Activated CD4-positive, alpha-beta T cell treated with anti-CD3 and anti-CD28 coated beads, Interleukin-2, amount 10 ng/mL, durations not matched to agents 7 days and 5 days (primary cell): ENCODE data around the gene SLC31A1. TPM values are rescaled to one million over a fixed set of nuclear protein-coding genes. Genes with fewer than 3 reads are reported as not detected.
A peak's percentile ranks its signal among the peaks of the same experiment; 100 is the strongest.

ENCODE experiments used
- CTCF ChIA-PET: fragments of 350-600 bp; sonication (Branson Sonifier 250); formaldehyde crosslinking; loops from one replicate; lab custom pipeline; 2021; ENCODE audit warnings: antibody characterized with exemption; lab: Charles Lee
- POLR2A ChIA-PET: fragments of 350-600 bp; sonication (Branson Sonifier 250); formaldehyde crosslinking; loops from one replicate; lab custom pipeline; 2021; ENCODE audit warnings: antibody characterized with exemption; lab: Charles Lee
- DNase-seq: peaks from one replicate; pipeline ENCODE4 v3.0.0-alpha.2; 2020
- H3K27ac Mint-ChIP-seq: one replicate; pipeline ENCODE4 v1.8.0; 2021; ENCODE audit warnings: mild to moderate bottlenecking, moderate library complexity, mixed read lengths
- H3K27me3 Mint-ChIP-seq: one replicate; pipeline ENCODE4 v1.8.0; 2021; ENCODE audit warnings: mixed read lengths
- H3K36me3 Mint-ChIP-seq: one replicate; pipeline ENCODE4 v1.8.0; 2021; ENCODE audit warnings: low read depth, mixed read lengths
- H3K4me1 Mint-ChIP-seq: one replicate; pipeline ENCODE4 v1.8.0; 2021; ENCODE audit warnings: mixed read lengths
- H3K4me3 Mint-ChIP-seq: one replicate; pipeline ENCODE4 v1.8.0; 2021; ENCODE audit warnings: mild to moderate bottlenecking, moderate library complexity, mixed read lengths
- H3K9me3 Mint-ChIP-seq: one replicate; pipeline ENCODE4 v1.8.0; 2021; ENCODE audit warnings: mixed read lengths
- total RNA-seq, 2 experiments: library from RNA; stranded (reverse); gene quantifications; one replicate each; pipeline ENCODE4 v1.2.3, GENCODE V29; 2021

Gene SLC31A1
- total RNA-seq, 2 experiments from 2014 or later = 9.2 to 10.4 TPM

- H3K27ac Mint-ChIP-seq = no peak overlapping the region
- CTCF ChIA-PET = interaction anchor here (0.8 to 1.2 kb wide), 2 partner anchors 14 to 16 kb away, joined by 3 to 5 read pairs; no protein-coding TSS in a partner anchor
- no peak overlapping the region for H3K4me3 Mint-ChIP-seq
- no peak for DNase-seq
- peaks cover 19% of the 10 kb centered on the region for H3K27me3 Mint-ChIP-seq
- H3K4me1 Mint-ChIP-seq = peaks cover 2% of the 10 kb centered on the region
- no peaks in the 10 kb centered on the region for H3K9me3 Mint-ChIP-seq
- no peaks in the 10 kb centered on the region for H3K36me3 Mint-ChIP-seq
- POLR2A ChIA-PET = no interaction called here
Observed at GRCh38 chr9:113301548-113301947, 80.2 kb downstream of the SLC31A1 start.

GRCh38 chr9:113302792-113303418, 81.6 kb downstream of the SLC31A1 start, which contains the start of gene RNF183:
Gene RNF183, minus strand, starts transcription at chr9:113303376. Its CDS starts 5,192 bp downstream, at chr9:113298184.
- no peaks in the 10 kb centered on the region for H3K36me3 Mint-ChIP-seq
- DNase-seq = no peak
- POLR2A ChIA-PET = no interaction called here
- peaks cover 19% of the 10 kb centered on the region for H3K27me3 Mint-ChIP-seq
- no peak within 1 kb of the TSS for H3K27ac Mint-ChIP-seq
- CTCF ChIA-PET = interaction anchor here (1.0 kb wide), 1 partner anchor 98 kb away, joined by 3 read pairs; the partner anchor contains the start of gene ALAD
- H3K9me3 Mint-ChIP-seq = no peaks in the 10 kb centered on the region
- no peak within 1 kb of the TSS for H3K4me3 Mint-ChIP-seq
- H3K4me1 Mint-ChIP-seq = peaks cover 2% of the 10 kb centered on the region

DNA sequence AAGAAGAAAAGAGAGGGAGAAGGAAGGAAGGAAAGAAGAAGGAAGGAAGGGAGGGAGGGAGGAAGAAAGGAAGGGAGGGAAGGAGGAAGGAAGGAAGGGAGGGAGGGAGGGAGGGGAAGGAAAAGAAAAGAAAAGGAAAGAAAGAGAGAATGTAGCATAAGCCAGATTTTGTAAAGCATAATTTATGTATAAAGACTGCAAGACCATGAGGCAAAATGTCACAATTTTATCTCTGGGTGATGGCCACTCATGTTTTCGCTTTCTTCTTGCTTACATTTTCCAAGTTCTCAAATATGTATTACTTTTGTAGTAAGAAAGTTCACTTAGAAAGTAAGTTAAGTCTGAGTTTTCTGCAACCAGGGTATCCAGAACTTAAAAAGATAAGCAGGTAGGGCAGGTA, 85.2 kb downstream of the SLC31A1 start:
- H3K27ac Mint-ChIP-seq = no peak overlapping the region
- no peaks in the 10 kb centered on the region for H3K9me3 Mint-ChIP-seq
- DNase-seq = no peak
- H3K4me1 Mint-ChIP-seq = no peaks in the 10 kb centered on the region
- H3K27me3 Mint-ChIP-seq = peaks cover 4% of the 10 kb centered on the region
- H3K4me3 Mint-ChIP-seq = no peak overlapping the region
- no peaks in the 10 kb centered on the region for H3K36me3 Mint-ChIP-seq
- CTCF ChIA-PET = no interaction called here
- POLR2A ChIA-PET = no interaction called here

DNA sequence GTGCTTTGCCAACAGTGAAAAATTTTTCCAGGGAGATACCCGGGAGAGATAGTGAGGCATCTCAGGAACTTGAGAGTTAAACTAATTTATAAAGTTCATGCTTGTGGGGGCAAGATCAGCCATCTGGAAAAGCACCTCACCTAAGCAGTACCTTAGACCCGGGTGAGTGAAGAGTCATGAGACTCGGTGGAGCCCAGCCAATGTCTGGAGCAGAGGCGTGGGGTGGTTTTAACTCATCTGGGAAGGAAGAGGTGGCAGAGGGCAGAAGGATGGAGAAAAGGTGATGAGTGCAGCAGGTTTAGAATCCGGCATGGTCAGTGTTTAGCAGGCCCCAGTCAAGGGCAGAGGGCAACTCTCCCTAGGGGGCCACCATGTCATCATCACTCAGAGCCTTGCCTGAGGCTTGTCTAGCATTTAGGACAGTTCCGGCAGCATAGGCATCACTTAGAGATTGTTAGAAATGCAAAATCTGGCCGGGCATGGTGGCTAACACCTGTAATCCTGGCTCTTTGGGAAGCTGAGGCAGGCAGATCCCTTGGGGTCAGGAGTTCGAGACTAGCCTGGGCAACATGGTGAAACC, 86.1 kb downstream of the SLC31A1 start:
- ChIA-PET CTCF (interaction anchor here (1.0 kb wide), 1 partner anchor 98 kb away, joined by 3 read pairs; no protein-coding TSS in a partner anchor), POLR2A (no interaction called here)
- Mint-ChIP-seq H3K27ac (no peak overlapping the region), H3K4me1 (no peaks in the 10 kb centered on the region), H3K9me3 (no peaks in the 10 kb centered on the region), H3K36me3 (no peaks in the 10 kb centered on the region), H3K4me3 (no peak overlapping the region), H3K27me3 (no peaks in the 10 kb centered on the region)
- DNase-seq = no peak

GRCh38 chr9:113309204-113309813, 88.0 kb downstream of the SLC31A1 start:
- ChIA-PET CTCF (interaction anchor here (0.6 to 1.5 kb wide), 3 partner anchors 18 to 92 kb away, joined by 3 to 5 read pairs (median 4); partner anchors contain the start of gene ALAD), POLR2A (no interaction called here)
- H3K9me3 Mint-ChIP-seq = no peaks in the 10 kb centered on the region
- H3K36me3 Mint-ChIP-seq = no peaks in the 10 kb centered on the region
- H3K27ac Mint-ChIP-seq = no peak overlapping the region
- DNase-seq = peak; percentile 50
- H3K27me3 Mint-ChIP-seq = no peaks in the 10 kb centered on the region
- no peak overlapping the region for H3K4me3 Mint-ChIP-seq
- H3K4me1 Mint-ChIP-seq = no peaks in the 10 kb centered on the region

GRCh38 chr9:113310538-113310937, 89.2 kb downstream of the SLC31A1 start:
- Mint-ChIP-seq H3K27me3 (no peaks in the 10 kb centered on the region), H3K4me1 (no peaks in the 10 kb centered on the region), H3K4me3 (no peak overlapping the region), H3K27ac (no peak overlapping the region), H3K36me3 (no peaks in the 10 kb centered on the region), H3K9me3 (no peaks in the 10 kb centered on the region)
- no peak for DNase-seq
- CTCF ChIA-PET = interaction anchor here (1.0 to 1.5 kb wide), 2 partner anchors 17 to 90 kb away, joined by 3 to 5 read pairs; partner anchors contain the start of gene ALAD
- POLR2A ChIA-PET = no interaction called here

DNA sequence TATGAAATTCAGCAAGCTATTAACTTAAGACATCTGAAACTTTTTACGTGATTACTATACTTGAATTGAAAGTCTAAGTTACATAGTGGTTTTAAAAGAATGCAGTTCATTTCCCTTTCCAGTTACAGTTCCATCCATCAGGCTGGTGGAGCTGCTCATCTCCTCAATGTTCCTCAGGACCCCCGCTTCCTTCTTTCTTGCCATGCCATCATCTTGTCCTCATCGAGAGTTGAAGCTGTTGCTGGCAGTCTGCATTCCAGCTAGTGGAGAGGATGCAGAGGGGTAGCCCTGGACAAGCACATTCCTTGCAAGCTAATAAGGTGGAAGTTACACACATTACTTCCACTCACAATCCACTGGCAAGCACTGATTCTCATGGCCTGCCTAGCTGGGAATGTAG, 90.6 kb downstream of the SLC31A1 start:
- POLR2A ChIA-PET = no interaction called here
- Mint-ChIP-seq H3K4me3 (no peak overlapping the region), H3K9me3 (no peaks in the 10 kb centered on the region), H3K4me1 (no peaks in the 10 kb centered on the region), H3K27me3 (no peaks in the 10 kb centered on the region), H3K27ac (no peak overlapping the region), H3K36me3 (no peaks in the 10 kb centered on the region)
- CTCF ChIA-PET = interaction anchor here (0.5 to 1.5 kb wide), 2 partner anchors 16 to 1453 kb away, joined by 3 read pairs; no protein-coding TSS in a partner anchor
- no peak for DNase-seq

DNA sequence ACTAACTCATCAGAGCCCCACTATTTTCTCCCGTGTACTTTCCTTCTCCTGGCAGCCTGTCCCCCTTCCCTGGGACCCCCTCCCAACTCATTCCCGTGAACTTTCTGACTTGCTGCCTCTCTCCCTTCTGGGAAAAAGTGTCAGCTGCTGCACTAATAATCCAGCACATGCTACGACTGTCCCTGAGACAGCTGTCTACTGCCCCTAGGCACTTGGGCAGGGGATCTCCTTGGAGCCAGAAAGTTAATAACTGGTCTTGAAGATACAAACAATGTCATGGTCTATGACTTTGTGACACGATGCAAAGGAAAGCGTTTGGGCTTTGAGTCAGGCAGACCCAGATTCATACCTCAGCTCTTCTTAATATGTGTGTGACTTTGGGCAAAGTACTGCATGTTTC, 91.9 kb downstream of the SLC31A1 start:
- CTCF ChIA-PET = interaction anchor here (1.2 kb wide), 1 partner anchor 344 kb away, joined by 4 read pairs; no protein-coding TSS in a partner anchor
- no peak for DNase-seq
- Mint-ChIP-seq H3K27me3 (no peaks in the 10 kb centered on the region), H3K9me3 (no peaks in the 10 kb centered on the region), H3K27ac (no peak overlapping the region), H3K36me3 (no peaks in the 10 kb centered on the region), H3K4me3 (no peak overlapping the region), H3K4me1 (no peaks in the 10 kb centered on the region)
- POLR2A ChIA-PET = interaction anchor here (0.6 kb wide), 1 partner anchor 100 kb away, joined by 3 read pairs; no protein-coding TSS in a partner anchor

Other genes starting within 250 kb of the SLC31A1 start
- gene ZNF883, start 209.4 kb upstream of the SLC31A1 start, total RNA-seq = under 1 TPM; 0.35 to 0.42 TPM
- under 1 TPM; 0.45 to 0.52 TPM for gene ZFP37, start 164.8 kb upstream of the SLC31A1 start, total RNA-seq
- gene SLC31A2, start 70.5 kb upstream of the SLC31A1 start, total RNA-seq = 1 to 10 TPM; 2.5 to 3.0 TPM
- 10 to 100 TPM; 33.6 to 39.3 TPM for gene FKBP15, start 267 bp upstream of the SLC31A1 start, total RNA-seq
- 10 to 100 TPM; 28.8 to 31.0 TPM for gene CDC26, start 54.0 kb downstream of the SLC31A1 start, total RNA-seq
- gene PRPF4, start 54.1 kb downstream of the SLC31A1 start, total RNA-seq = 10 to 100 TPM; 30.6 to 32.4 TPM
- not detected for gene RNF183, start 81.8 kb downstream of the SLC31A1 start, total RNA-seq
- under 1 TPM; 0.55 to 0.87 TPM for gene WDR31, start 118.7 kb downstream of the SLC31A1 start, total RNA-seq
- gene BSPRY, start 128.0 kb downstream of the SLC31A1 start, total RNA-seq = 1 to 10 TPM; 2.0 to 2.3 TPM
- gene HDHD3, start 155.4 kb downstream of the SLC31A1 start, total RNA-seq = 10 to 100 TPM; 16.2 to 20.2 TPM
- gene ALAD, start 179.7 kb downstream of the SLC31A1 start, total RNA-seq = 10 to 100 TPM; 37.5 to 40.6 TPM
- gene POLE3, start 189.1 kb downstream of the SLC31A1 start, total RNA-seq = 10 to 100 TPM; 66.6 to 73.1 TPM
- under 1 TPM; 0.37 to 0.54 TPM for gene C9orf43, start 189.2 kb downstream of the SLC31A1 start, total RNA-seq
- gene RGS3, start 242.2 kb downstream of the SLC31A1 start, total RNA-seq = 10 to 100 TPM; 41.5 to 41.6 TPM